A549 (cell line): ENCODE results near the gene LRRC30. TPM values are rescaled to one million over a fixed set of nuclear protein-coding genes. Genes with fewer than 3 reads are reported as not detected.

ENCODE experiments used
- ATAC-seq, 2 experiments: fragments of 200-7000 bp in 1 of 2; fragments of >200 bp in 1 of 2; cut with Nextera tagmentation in 1 of 2; cut with Tn5 transposase in 1 of 2; 3 replicates each; pipeline versions ENCODE4 v1.8.0 to v1.9.1; 2018 to 2020; ENCODE audit warnings: mild to moderate bottlenecking in 1 of 2, moderate library complexity in 1 of 2
- CTCF ChIA-PET: fragments of 300-600 bp; sonication (Branson Sonifier 250); formaldehyde crosslinking; extraction: SDS; loops from one replicate; lab custom pipeline; 2021; ENCODE audit warnings: antibody characterized with exemption, inconsistent platforms; lab: Yijun Ruan, JAX
- POLR2A ChIA-PET: fragments of 350-600 bp; formaldehyde crosslinking; extraction: SDS; loops from one replicate; lab custom pipeline; 2021; ENCODE audit warnings: antibody characterized with exemption, inconsistent platforms; lab: Yijun Ruan, JAX
- DNase-seq, 2 experiments: peaks; one replicate each; pipeline versions ENCODE4 v3.0.0 to v3.0.0-alpha.2; 2011 to 2016; ENCODE audit warnings: low read depth in 1 of 2, low spot score in 1 of 2
- FAIRE-seq: peaks from 2 replicates; lab custom pipeline; 2011; peaks lifted over from hg19 to GRCh38; lab: Jason Lieb, UNC
- H3K27ac ChIP-seq, 2 experiments: fragments of >200 bp; sonication (Bioruptor Twin); formaldehyde crosslinking; 3 replicates each; pipeline ENCODE4 v1.5.1; 2016 to 2017
- H3K4me1 ChIP-seq: fragments of >200 bp; sonication (Bioruptor Twin); formaldehyde crosslinking; 3 replicates; pipeline ENCODE4 v1.6.1; 2016
- H3K4me2 ChIP-seq: fragments of >200 bp; sonication (Bioruptor Twin); formaldehyde crosslinking; 3 replicates; pipeline ENCODE4 v1.6.1; 2016
- H3K4me3 ChIP-seq: fragments of >200 bp; sonication (Bioruptor Twin); formaldehyde crosslinking; 3 replicates; pipeline ENCODE4 v1.5.1; 2016
- H3K9me3 ChIP-seq: fragments of >200 bp; sonication (Bioruptor Twin); formaldehyde crosslinking; 3 replicates; pipeline ENCODE4 v1.6.1; 2016
- BHLHE40 ChIP-seq: IDR thresholded peaks from 2 replicates; pipeline ENCODE4 v1.6.1; 2012; ENCODE audit warnings: low read depth, low read length, inconsistent platforms
- CBX2 ChIP-seq: fragments of 200-600 bp; sonication (generic); IDR thresholded peaks from 2 replicates; pipeline ENCODE4 v1.6.1; 2016; ENCODE audit warnings: low read depth, mild to moderate bottlenecking, borderline replicate concordance
- CEBPB ChIP-seq, 2 experiments: fragments of >200 bp in 1 of 2; sonication (Bioruptor Twin) in 1 of 2; formaldehyde crosslinking in 1 of 2; IDR thresholded peaks; 2 replicates each; pipeline ENCODE4 v1.6.1; 2012 to 2016
- CHD2 ChIP-seq: fragments of 150-350 bp; IDR thresholded peaks from 2 replicates; pipeline ENCODE4 v1.6.1; 2014; ENCODE audit warnings: low read length; ENCODE audit not compliant: partially characterized antibody
- CHD4 ChIP-seq: fragments of 200-600 bp; sonication (generic); IDR thresholded peaks from 2 replicates; pipeline ENCODE4 v1.6.1; 2016; ENCODE audit warnings: antibody characterized with exemption, mild to moderate bottlenecking, borderline replicate concordance
- CTCF ChIP-seq: fragments of >200 bp; sonication (Bioruptor Twin); formaldehyde crosslinking; IDR thresholded peaks from 3 replicates; pipeline ENCODE4 v1.5.1; 2016
- EHF ChIP-seq: fragments of 250-450 bp; sonication (Bioruptor Pico); IDR thresholded peaks from 2 replicates; pipeline ENCODE4 v1.5.0; 2020; ENCODE audit warnings: mild to moderate bottlenecking
- EP300 ChIP-seq, 2 experiments: fragments of >200 bp; sonication (Bioruptor Twin); formaldehyde crosslinking; IDR thresholded peaks; 2 replicates in 1 of 2; 3 replicates in 1 of 2; pipeline ENCODE4 v1.6.1; 2016 to 2017
- FOSB ChIP-seq: fragments of 250-450 bp; sonication (Bioruptor Pico); IDR thresholded peaks from 2 replicates; pipeline ENCODE4 v1.5.0; 2020; ENCODE audit warnings: mild to moderate bottlenecking, moderate library complexity
- FOSL2 ChIP-seq, 2 experiments: fragments of 450-650 bp in 1 of 2; fragments of >200 bp in 1 of 2; sonication (Bioruptor Twin) in 1 of 2; formaldehyde crosslinking; IDR thresholded peaks; 2 replicates each; pipeline versions ENCODE4 v1.5.0 to v1.6.1; 2016 to 2020; ENCODE audit warnings: mild to moderate bottlenecking in 1 of 2, moderate library complexity in 1 of 2
- GATA3 ChIP-seq: IDR thresholded peaks from 2 replicates; pipeline ENCODE4 v1.6.1; 2012; ENCODE audit warnings: borderline replicate concordance
- JUNB ChIP-seq: fragments of >200 bp; sonication (Bioruptor Twin); formaldehyde crosslinking; IDR thresholded peaks from 2 replicates; pipeline ENCODE4 v1.6.1; 2016
- KDM1A ChIP-seq: fragments of 200-600 bp; sonication (generic); IDR thresholded peaks from 2 replicates; pipeline ENCODE4 v1.6.1; 2016; ENCODE audit warnings: low read depth, mild to moderate bottlenecking
- KDM5A ChIP-seq: fragments of 200-600 bp; sonication (generic); IDR thresholded peaks from 2 replicates; pipeline ENCODE4 v1.6.1; 2016; ENCODE audit warnings: antibody characterized with exemption, mild to moderate bottlenecking
- MAZ ChIP-seq: fragments of 150-350 bp; IDR thresholded peaks from 2 replicates; pipeline ENCODE4 v1.6.1; 2014; ENCODE audit warnings: antibody characterized with exemption, low read depth, low read length, borderline replicate concordance
- NPAS2 ChIP-seq: fragments of 250-450 bp; sonication (Bioruptor Pico); IDR thresholded peaks from 2 replicates; pipeline ENCODE4 v1.8.0; 2022; ENCODE audit warnings: mild to moderate bottlenecking, moderate library complexity, borderline replicate concordance
- NR3C1 ChIP-seq: fragments of >200 bp; sonication (Bioruptor Twin); formaldehyde crosslinking; IDR thresholded peaks from 3 replicates; pipeline ENCODE4 v1.6.1; 2017
- PBX3 ChIP-seq: IDR thresholded peaks from 2 replicates; pipeline ENCODE4 v1.6.1; 2012
- PHF8 ChIP-seq: fragments of 200-600 bp; sonication (generic); IDR thresholded peaks from 2 replicates; pipeline ENCODE4 v1.6.1; 2016; ENCODE audit warnings: low read depth, mild to moderate bottlenecking, antibody characterized with exemption, moderate library complexity, borderline replicate concordance
- POLR2AphosphoS2 ChIP-seq: conservative IDR thresholded peaks from 2 replicates; pipeline ENCODE4 v1.6.1; 2012; ENCODE audit warnings: low read length, improper control_type of control experiment, inconsistent platforms
- RCOR1 ChIP-seq: fragments of 150-350 bp; IDR thresholded peaks from 2 replicates; pipeline ENCODE4 v1.6.1; 2014; ENCODE audit warnings: antibody characterized with exemption, low read length, low read depth
- RFX5 ChIP-seq: fragments of 450-650 bp; IDR thresholded peaks from 2 replicates; pipeline ENCODE4 v1.7.1; 2014; ENCODE audit warnings: antibody characterized with exemption, mild to moderate bottlenecking, moderate library complexity
- ZC3H11A ChIP-seq: fragments of 450-650 bp; IDR thresholded peaks from 2 replicates; pipeline ENCODE4 v1.6.1; 2014; ENCODE audit warnings: antibody characterized with exemption, mild to moderate bottlenecking
- ZFP36 ChIP-seq: fragments of 450-650 bp; IDR thresholded peaks from 2 replicates; pipeline ENCODE4 v1.6.1; 2014; ENCODE audit warnings: borderline replicate concordance; ENCODE audit not compliant: partially characterized antibody
- ZNF302 ChIP-seq: fragments of 250-450 bp; sonication (Bioruptor Pico); IDR thresholded peaks from 2 replicates; pipeline ENCODE4 v1.9.0; 2021; ENCODE audit warnings: inconsistent platforms, mild to moderate bottlenecking, moderate library complexity
- ZSCAN20 ChIP-seq: fragments of 250-450 bp; sonication (Bioruptor Pico); IDR thresholded peaks from 2 replicates; pipeline ENCODE4 v1.8.0; 2022; ENCODE audit warnings: mild to moderate bottlenecking, moderate library complexity
- WGBS: methylation state at CpG from one replicate; pipeline ENCODE4 v1.1.6; 2017; ENCODE audit errors: missing lambda C conversion rate; 5-methylcytosine and 5-hydroxymethylcytosine counted together
- polyA plus RNA-seq, 4 experiments: library from polyadenylated mRNA; depleted of rRNA in 3 of 4; stranded (reverse); fragments of >200 nt; fragmentation: RNase III in 1 of 4; extraction: RNeasy Plus Mini Kit Qiagen cat#74134 plus additional on column Dnase treatment in 1 of 4; gene quantifications; 2 replicates in 3 of 4; 3 replicates in 1 of 4; pipeline ENCODE4 v1.2.3, GENCODE V29; 2011 to 2017
- TF ChIP-seq, protein P1 (sequence below): fragments of 450-650 bp; IDR thresholded peaks from 2 replicates; pipeline ENCODE4 v1.6.1; 2014; ENCODE audit warnings: antibody characterized with exemption
- TF ChIP-seq, protein P2 (sequence below): IDR thresholded peaks from 2 replicates; pipeline ENCODE4 v1.6.1; 2012
- TF ChIP-seq, protein P3 (sequence below): fragments of 250-450 bp; sonication (Bioruptor Pico); IDR thresholded peaks from 2 replicates; pipeline ENCODE4 v1.5.0; 2021; ENCODE audit warnings: mild to moderate bottlenecking, moderate library complexity, borderline replicate concordance
- TF ChIP-seq, protein P4 (sequence below): IDR thresholded peaks from 2 replicates; pipeline ENCODE4 v1.6.1; 2012; ENCODE audit warnings: low read depth, borderline replicate concordance

Gene LRRC30
- polyA plus RNA-seq, 2 of the 4 experiments (the other 2 are of a cell fraction) = not detected

DNA sequence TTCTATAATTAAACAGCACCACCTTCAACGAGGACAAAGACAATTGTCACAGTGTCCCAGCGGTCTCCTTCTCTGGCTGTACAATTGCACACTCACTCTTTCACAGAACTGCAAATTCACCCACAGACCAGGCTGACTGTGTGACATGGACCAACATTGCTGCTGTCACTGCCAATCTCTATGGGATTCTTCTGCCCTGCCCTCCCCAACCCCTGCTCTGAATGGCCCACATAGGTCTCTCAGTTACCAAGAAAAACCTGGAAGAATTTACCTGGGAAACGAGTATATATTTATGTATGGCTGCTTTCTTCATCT is 26.5 kb downstream of the LRRC30 start:
- POLR2A ChIA-PET = no interaction called here
- TF ChIP-seq PHF8 (no peak), KDM5A (no peak), EHF (CRISPR knock-in tag) (no peak), BHLHE40 (no peak), FOSB (CRISPR knock-in tag) (no peak), KDM1A (no peak), ZC3H11A (no peak), EP300 (IDR thresholded peaks at IDR 0.05) (no peak), ZNF302 (CRISPR knock-in tag) (no peak), CHD4 (no peak), RFX5 (no peak), ZSCAN20 (CRISPR knock-in tag) (no peak), FOSL2 (IDR thresholded peaks at IDR 0.05) (no peak), FOSL2 (CRISPR knock-in tag; IDR thresholded peaks at IDR 0.05) (no peak), ZFP36 (no peak), GATA3 (no peak), CEBPB (IDR thresholded peaks at IDR 0.05) (no peak), POLR2AphosphoS2 (no peak), CHD2 (no peak), MAZ (no peak)
- TF ChIP-seq, protein P1, sequence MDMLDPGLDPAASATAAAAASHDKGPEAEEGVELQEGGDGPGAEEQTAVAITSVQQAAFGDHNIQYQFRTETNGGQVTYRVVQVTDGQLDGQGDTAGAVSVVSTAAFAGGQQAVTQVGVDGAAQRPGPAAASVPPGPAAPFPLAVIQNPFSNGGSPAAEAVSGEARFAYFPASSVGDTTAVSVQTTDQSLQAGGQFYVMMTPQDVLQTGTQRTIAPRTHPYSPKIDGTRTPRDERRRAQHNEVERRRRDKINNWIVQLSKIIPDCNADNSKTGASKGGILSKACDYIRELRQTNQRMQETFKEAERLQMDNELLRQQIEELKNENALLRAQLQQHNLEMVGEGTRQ = no peak
- Histone ChIP-seq H3K27ac (no peak overlapping the region), H3K9me3 (no peaks in the 10 kb centered on the region), H3K4me2 (no peak overlapping the region), H3K4me1 (no peaks in the 10 kb centered on the region), H3K4me3 (no peak overlapping the region)
- no peak for DNase-seq
- ATAC-seq = no peak
- FAIRE-seq = no peak
- WGBS = 34% methylated on average over 3 of the region's 3 CpGs
- CTCF ChIA-PET = no interaction called here

DNA sequence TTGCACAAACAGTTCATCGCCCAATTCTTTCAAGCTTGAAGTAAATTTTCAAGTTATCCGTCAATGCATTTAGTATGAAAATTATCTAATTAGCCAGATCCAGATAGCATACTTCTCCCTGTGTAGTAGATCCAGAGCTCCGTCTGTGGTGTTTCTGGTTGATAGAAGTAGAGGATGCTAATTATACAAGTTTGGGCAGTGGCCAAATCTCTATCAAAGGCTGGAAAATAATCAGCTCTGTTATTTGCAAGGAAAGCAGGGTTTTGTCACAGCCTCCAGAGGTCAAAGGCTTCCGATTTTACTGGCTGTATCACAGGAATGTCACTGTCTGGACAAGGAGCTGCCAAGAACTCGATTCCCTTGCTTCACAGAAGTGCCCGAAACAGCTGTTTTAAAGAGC is 28.6 kb downstream of the LRRC30 start:
- 73% methylated on average over 6 of the region's 6 CpGs for WGBS
- ChIA-PET CTCF (no interaction called here), POLR2A (no interaction called here)
- no peak for DNase-seq
- FAIRE-seq = no peak
- no peak for TF ChIP-seq PBX3
- TF ChIP-seq, protein P2, sequence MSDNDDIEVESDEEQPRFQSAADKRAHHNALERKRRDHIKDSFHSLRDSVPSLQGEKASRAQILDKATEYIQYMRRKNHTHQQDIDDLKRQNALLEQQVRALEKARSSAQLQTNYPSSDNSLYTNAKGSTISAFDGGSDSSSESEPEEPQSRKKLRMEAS = no peak
- no peak overlapping the region for H3K27ac ChIP-seq
- H3K4me1 ChIP-seq = no peaks in the 10 kb centered on the region
- H3K9me3 ChIP-seq = no peaks in the 10 kb centered on the region
- no peak for ATAC-seq
- H3K4me2 ChIP-seq = no peak overlapping the region
- no peak overlapping the region for H3K4me3 ChIP-seq

DNA sequence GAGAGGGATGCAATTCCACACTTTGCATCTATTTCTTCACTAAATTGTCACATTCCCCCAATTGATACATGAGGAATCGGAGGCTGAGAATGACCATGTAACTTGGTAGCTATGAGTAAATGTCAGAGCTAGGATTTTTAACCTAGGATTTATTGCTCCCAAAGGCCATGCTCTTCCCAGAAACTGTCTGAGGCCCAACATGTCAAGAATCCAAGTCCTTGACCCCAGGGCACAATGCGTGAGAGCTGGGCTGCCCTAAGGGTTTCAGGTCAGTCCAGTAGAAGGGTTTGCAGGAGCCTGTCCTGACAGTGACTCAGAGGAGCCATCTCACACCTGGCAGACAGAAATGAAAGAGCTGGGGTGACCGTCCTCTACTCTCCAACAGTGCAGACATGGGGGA is 30.3 kb downstream of the LRRC30 start:
- ATAC-seq (no peak), FAIRE-seq (no peak), DNase-seq (no peak)
- no peaks in the 10 kb centered on the region for H3K4me1 ChIP-seq
- H3K4me3 ChIP-seq = no peak overlapping the region
- H3K27ac ChIP-seq = no peak overlapping the region
- H3K4me2 ChIP-seq = no peak overlapping the region
- 82% methylated on average over 3 of the region's 3 CpGs for whole genome bisulfite sequencing
- ChIA-PET POLR2A (no interaction called here), CTCF (interaction anchor here (0.5 to 4.1 kb wide), 3 partner anchors 11 to 1286 kb away, joined by 3 to 29 read pairs (median 4); no protein-coding TSS in a partner anchor)
- no peaks in the 10 kb centered on the region for H3K9me3 ChIP-seq
- no peak for TF ChIP-seq CHD4
- TF ChIP-seq CBX2 = no peak
- TF ChIP-seq, protein P3, sequence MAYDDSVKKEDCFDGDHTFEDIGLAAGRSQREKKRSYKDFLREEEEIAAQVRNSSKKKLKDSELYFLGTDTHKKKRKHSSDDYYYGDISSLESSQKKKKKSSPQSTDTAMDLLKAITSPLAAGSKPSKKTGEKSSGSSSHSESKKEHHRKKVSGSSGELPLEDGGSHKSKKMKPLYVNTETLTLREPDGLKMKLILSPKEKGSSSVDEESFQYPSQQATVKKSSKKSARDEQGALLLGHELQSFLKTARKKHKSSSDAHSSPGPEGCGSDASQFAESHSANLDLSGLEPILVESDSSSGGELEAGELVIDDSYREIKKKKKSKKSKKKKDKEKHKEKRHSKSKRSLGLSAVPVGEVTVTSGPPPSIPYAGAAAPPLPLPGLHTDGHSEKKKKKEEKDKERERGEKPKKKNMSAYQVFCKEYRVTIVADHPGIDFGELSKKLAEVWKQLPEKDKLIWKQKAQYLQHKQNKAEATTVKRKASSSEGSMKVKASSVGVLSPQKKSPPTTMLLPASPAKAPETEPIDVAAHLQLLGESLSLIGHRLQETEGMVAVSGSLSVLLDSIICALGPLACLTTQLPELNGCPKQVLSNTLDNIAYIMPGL (CRISPR knock-in tag) = no peak
- no peak for TF ChIP-seq CTCF
- TF ChIP-seq, protein P4, sequence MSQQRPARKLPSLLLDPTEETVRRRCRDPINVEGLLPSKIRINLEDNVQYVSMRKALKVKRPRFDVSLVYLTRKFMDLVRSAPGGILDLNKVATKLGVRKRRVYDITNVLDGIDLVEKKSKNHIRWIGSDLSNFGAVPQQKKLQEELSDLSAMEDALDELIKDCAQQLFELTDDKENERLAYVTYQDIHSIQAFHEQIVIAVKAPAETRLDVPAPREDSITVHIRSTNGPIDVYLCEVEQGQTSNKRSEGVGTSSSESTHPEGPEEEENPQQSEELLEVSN = no peak
- TF ChIP-seq JUNB = no peak
- TF ChIP-seq ZNF302 (CRISPR knock-in tag) = no peak
- no peak for TF ChIP-seq RCOR1
- TF ChIP-seq NPAS2 (CRISPR knock-in tag) = no peak
- TF ChIP-seq BHLHE40 = no peak
- TF ChIP-seq NR3C1 = no peak
- no peak for TF ChIP-seq CHD2
